ES-I3 (cell line): ENCODE measurements around the gene MAP3K4.
"Not testable (repeated sequence)": the region's sequence is repeated elsewhere in the genome, so short reads cannot be mapped to it uniquely, and the experiment has no call there.

ENCODE experiments used
- H3K36me3 ChIP-seq: 2 replicates; pipeline ENCODE4 v1.6.1; 2013; ENCODE audit warnings: mild to moderate bottlenecking, low read length, control low read depth, moderate library complexity; ENCODE audit not compliant: insufficient read depth
- H3K4me1 ChIP-seq: 2 replicates; pipeline ENCODE4 v1.6.1; 2013; ENCODE audit warnings: mild to moderate bottlenecking, control low read depth, low read length; ENCODE audit not compliant: insufficient read depth
- H3K9ac ChIP-seq: 2 replicates; pipeline ENCODE4 v1.6.1; 2013; ENCODE audit warnings: low read depth, mild to moderate bottlenecking, low read length, moderate library complexity
- H3K9me3 ChIP-seq: 2 replicates; pipeline ENCODE4 v1.6.1; 2013; ENCODE audit warnings: mild to moderate bottlenecking, low read length, moderate library complexity; ENCODE audit not compliant: control insufficient read depth, insufficient read depth

The MAP3K4 gene

DNA sequence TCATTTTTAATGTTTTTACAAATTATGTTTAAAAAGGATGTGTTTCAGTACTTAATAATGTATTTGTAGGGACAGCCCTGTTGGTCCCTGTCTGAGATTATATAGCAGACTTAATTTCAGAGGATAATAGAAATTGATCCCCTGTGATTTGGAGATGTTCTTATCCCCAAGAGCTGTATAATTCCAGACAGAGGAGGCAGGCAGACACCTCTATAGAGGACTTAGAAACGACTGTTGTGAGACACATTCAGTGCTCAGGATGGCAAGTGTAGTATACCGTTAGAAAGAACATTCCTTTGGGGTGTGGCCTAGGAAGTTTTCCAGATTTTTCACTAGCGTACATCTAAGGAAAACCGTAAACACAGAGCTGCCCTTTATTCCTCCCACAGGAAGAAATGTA is 117.8 kb downstream of the MAP3K4 start:
- Histone ChIP-seq H3K4me1 (no peaks in the 10 kb centered on the region), H3K9me3 (no peaks in the 10 kb centered on the region), H3K36me3 (peaks cover 37% of the 10 kb centered on the region), H3K9ac (no peak overlapping the region)

DNA sequence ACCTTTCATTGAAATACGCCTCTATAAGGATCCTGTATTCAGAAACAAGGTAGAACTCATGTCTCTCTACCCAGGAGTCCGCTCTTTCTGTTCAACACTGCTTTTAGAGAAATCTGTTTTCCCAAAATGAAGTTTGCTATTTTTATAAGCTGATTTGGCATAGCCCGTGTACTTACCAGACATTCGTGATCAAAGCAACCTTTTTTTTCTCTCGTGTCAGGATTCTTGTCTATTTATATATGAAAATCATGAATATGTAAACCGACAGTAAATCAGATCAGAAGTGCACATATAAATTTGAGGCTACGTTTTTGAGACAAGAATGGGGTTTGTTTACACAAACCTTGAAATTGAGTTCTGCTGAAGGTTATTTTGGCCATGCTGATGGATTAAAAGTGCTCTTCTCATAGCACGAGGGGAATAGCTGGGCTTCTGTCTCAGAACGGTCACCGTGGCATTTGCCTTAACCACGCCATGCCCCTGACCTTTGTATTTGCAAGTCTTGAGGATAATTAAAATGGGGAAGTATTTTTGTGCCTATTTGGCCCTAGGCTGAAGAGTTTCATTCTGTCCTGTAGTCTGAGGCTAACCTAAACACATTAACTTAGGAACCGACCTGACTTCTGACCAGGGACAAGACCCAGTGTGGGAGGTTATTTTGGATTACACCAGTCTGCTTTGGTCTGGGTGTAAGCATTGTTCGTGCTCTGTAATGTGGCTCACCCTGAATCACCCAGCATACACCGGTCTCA is 118.6 kb downstream of the MAP3K4 start:
- Histone ChIP-seq H3K4me1 (no peaks in the 10 kb centered on the region), H3K36me3 (peaks cover 32% of the 10 kb centered on the region), H3K9me3 (no peaks in the 10 kb centered on the region), H3K9ac (no peak overlapping the region)

GRCh38 chr6:161111261-161111660 is 119.7 kb downstream of the MAP3K4 start:
- peaks cover 29% of the 10 kb centered on the region for H3K36me3 ChIP-seq
- no peak overlapping the region for H3K9ac ChIP-seq
- no peaks in the 10 kb centered on the region for H3K9me3 ChIP-seq
- no peaks in the 10 kb centered on the region for H3K4me1 ChIP-seq

DNA sequence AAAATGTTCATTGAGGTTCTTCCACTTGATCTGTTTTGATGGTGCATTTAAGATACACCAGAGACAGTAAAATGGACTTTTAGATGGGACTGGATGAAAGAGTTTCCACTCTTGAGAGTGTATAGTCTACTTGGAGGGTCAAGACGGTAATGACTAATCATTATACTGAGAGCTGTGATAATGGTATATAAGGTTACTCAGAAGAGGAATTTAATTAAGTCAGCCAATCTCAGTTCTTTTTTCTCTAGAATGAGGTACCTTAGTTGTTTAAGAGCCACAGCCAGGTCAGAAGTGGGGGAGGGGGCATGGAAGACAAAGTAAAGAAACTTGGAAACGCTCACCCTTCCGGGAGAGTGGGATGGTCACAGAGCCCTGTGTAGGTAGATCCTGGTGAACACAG is 123.9 kb downstream of the MAP3K4 start:
- Histone ChIP-seq H3K36me3 (peaks cover 14% of the 10 kb centered on the region), H3K9me3 (no peaks in the 10 kb centered on the region; the same call in 1 of the 2 replicates), H3K4me1 (no peaks in the 10 kb centered on the region), H3K9ac (no peak overlapping the region)

DNA sequence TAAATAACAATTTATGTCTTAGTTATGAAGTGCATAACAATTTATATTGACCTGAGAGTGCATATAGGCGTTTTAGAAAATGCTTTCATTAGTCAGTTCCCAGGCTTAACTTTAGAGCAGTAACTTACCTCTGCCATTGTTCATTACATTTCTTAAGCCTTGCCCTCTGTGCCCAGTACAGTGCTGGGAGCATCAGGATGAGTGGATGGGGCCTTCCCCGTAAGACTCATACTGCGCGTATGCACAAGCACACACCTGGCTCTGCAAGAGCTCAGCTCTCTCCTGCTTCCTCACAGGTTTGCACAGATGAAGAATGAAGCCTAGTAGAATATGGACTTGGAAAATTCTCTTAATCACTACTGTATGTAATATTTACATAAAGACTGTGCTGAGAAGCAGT is 125.0 kb downstream of the MAP3K4 start:
- no peaks in the 10 kb centered on the region for H3K4me1 ChIP-seq
- H3K9ac ChIP-seq = no peak overlapping the region
- H3K36me3 ChIP-seq = peaks cover 14% of the 10 kb centered on the region
- no peaks in the 10 kb centered on the region; the same call in 1 of the 2 replicates for H3K9me3 ChIP-seq

DNA sequence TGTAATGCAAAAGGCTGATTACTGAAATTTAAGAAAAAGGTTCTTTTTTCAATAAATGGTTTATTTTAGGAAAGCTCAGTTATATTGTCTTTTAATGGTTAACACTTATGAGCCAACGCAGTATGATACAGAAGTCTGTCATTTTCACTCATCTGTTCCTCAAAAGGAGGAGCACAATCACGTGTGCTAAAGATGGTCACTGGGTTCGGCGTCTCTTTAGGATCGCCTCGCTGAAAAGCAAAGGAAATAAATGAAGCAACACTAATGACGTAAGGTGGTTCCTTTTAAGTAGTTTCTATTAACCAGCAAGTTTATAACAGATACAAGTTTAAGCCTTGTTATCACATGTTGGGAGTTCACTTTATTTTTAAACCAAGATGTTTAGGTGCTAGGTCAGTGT is 125.7 kb downstream of the MAP3K4 start:
- no peaks in the 10 kb centered on the region for H3K4me1 ChIP-seq
- H3K9me3 ChIP-seq = no peaks in the 10 kb centered on the region; the same call in 1 of the 2 replicates
- H3K9ac ChIP-seq = no peak overlapping the region
- peaks cover 14% of the 10 kb centered on the region; the same call in 1 of the 2 replicates for H3K36me3 ChIP-seq

- H3K9ac ChIP-seq = no peak overlapping the region
- no peaks in the 10 kb centered on the region; the same call in 1 of the 2 replicates for H3K9me3 ChIP-seq
- peaks cover 12% of the 10 kb centered on the region; the same call in 1 of the 2 replicates for H3K36me3 ChIP-seq
- no peaks in the 10 kb centered on the region for H3K4me1 ChIP-seq
These were observed 126.4 kb downstream of the MAP3K4 start for GRCh38 chr6:161117942-161118341.

GRCh38 chr6:161123319-161123718 is 131.8 kb downstream of the MAP3K4 start:
- H3K36me3 ChIP-seq = not testable (repeated sequence)

DNA sequence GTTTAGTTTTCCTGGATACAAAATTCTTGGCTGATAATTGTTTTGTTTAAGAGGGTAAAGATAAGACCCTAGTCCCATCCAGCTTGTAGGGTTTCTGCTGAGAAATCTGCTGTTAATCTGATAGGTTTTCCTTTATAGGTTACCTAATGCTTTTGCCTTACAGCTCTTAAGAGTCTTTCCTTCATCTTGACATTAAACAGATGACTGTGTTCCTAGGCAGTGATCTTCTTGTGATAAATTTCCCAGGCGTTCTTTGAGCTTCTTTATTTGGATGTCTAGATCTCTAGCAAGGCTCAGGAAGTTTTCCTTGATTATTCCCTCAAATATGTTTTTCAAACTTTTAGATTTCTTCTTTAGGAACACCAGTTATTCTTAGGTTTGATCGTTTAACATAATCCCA is 134.0 kb downstream of the MAP3K4 start:
- Histone ChIP-seq H3K9me3 (peaks cover 4% of the 10 kb centered on the region; the same call in 1 of the 2 replicates), H3K9ac (no peak overlapping the region), H3K4me1 (no peaks in the 10 kb centered on the region), H3K36me3 (peaks cover 7% of the 10 kb centered on the region; the same call in 1 of the 2 replicates)

More at GRCh38 chr6:161123319-161123718, 131.8 kb downstream of the MAP3K4 start:
- not testable (repeated sequence) for H3K9me3 ChIP-seq, H3K4me1 ChIP-seq, H3K9ac ChIP-seq

GRCh38 chr6:161127071-161127740 is 135.6 kb downstream of the MAP3K4 start:
- peaks cover 9% of the 10 kb centered on the region for H3K36me3 ChIP-seq
- no peaks in the 10 kb centered on the region for H3K4me1 ChIP-seq
- no peak overlapping the region for H3K9ac ChIP-seq
- H3K9me3 ChIP-seq = peaks cover 4% of the 10 kb centered on the region; the same call in 1 of the 2 replicates

DNA sequence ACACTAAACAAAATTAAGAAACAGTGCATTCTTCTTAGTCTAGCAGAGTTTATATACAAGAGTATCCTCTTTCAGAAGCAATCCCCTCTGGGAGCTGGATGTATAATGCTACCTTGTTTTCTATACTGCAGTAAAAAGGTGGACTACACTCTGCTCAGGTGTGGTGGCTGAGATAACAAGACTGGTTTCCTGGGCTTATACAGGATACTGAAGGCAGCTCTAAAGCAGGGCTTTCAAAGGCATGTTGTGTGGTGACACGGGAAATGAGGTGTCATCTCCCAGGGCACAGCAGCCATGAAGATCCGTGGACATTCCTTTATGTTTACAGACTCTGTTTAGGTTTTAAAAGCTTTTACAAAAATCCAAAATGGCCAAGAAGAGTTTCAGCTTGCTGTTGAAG is 136.7 kb downstream of the MAP3K4 start:
- no peak overlapping the region for H3K9ac ChIP-seq
- H3K4me1 ChIP-seq = no peaks in the 10 kb centered on the region
- H3K9me3 ChIP-seq = peaks cover 4% of the 10 kb centered on the region; the same call in 1 of the 2 replicates
- H3K36me3 ChIP-seq = peaks cover 13% of the 10 kb centered on the region

GRCh38 chr6:161128680-161129196 is 137.2 kb downstream of the MAP3K4 start:
- Histone ChIP-seq H3K36me3 (peaks cover 13% of the 10 kb centered on the region), H3K9me3 (peaks cover 4% of the 10 kb centered on the region; the same call in 1 of the 2 replicates), H3K4me1 (no peaks in the 10 kb centered on the region), H3K9ac (no peak overlapping the region)

- Histone ChIP-seq H3K4me1 (no peaks in the 10 kb centered on the region), H3K9ac (no peak overlapping the region), H3K9me3 (peaks cover 4% of the 10 kb centered on the region; the same call in 1 of the 2 replicates), H3K36me3 (peaks cover 20% of the 10 kb centered on the region)
These were observed 139.0 kb downstream of the MAP3K4 start for GRCh38 chr6:161130541-161130940.

DNA sequence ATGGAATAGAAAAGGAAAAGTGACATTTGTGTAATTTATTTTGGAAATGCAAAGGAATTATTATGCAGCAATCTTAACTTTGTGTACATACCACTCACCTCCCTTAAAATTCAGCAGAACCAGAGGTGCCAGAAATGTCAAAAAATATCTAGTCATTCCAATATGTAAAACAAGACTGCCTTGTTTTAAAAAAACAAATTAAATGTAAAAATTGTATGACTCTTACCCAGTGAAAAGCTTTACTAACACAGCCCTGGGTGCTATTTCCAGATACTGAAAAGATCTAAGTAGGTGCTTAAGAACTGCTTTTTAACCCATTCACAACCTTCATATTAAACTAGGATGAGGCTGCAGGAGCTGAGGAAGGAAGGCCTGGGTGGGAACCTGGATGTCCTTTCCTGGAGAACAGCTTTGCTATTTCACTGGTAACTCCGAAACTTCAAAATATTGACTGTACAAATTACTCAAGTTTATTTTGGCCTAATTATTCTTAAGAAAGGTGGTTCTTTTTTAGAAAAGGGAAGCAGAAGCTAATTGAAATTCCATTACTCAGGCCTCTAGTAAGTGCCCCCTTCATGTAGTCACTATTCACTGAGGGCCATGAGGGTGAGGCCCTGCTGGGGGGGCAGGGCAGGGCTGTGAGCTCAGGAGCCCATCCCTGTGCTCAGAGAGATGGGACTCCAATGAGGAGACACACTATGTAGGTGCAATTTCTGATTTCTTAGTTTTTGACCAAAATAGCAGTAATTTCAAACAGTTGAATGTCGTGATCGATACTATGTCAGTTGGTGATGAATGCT is 139.6 kb downstream of the MAP3K4 start:
- Histone ChIP-seq H3K9ac (no peak overlapping the region), H3K9me3 (no peaks in the 10 kb centered on the region; the same call in 1 of the 2 replicates), H3K36me3 (peaks cover 20% of the 10 kb centered on the region), H3K4me1 (no peaks in the 10 kb centered on the region)
